Neural progenitor cell (in vitro differentiated cells): ENCODE measurements around the gene PLA2G3.
"Not testable (repeated sequence)": the region's sequence is repeated elsewhere in the genome, so short reads cannot be mapped to it uniquely, and the experiment has no call there.

Experiments
- CTCF ChIP-seq: fragments of 200-600 bp; sonication (generic); IDR thresholded peaks from 2 replicates; pipeline ENCODE4 v1.5.1; 2017; ENCODE audit warnings: antibody characterized with exemption, mild to moderate bottlenecking
- EZH2 ChIP-seq: fragments of 200-600 bp; sonication (generic); IDR thresholded peaks from 2 replicates; pipeline ENCODE4 v1.6.1; 2017; ENCODE audit warnings: antibody characterized with exemption, mild to moderate bottlenecking, moderate library complexity
- EZH2phosphoT487 ChIP-seq: fragments of 200-600 bp; sonication (generic); IDR thresholded peaks from 2 replicates; pipeline ENCODE4 v1.6.1; 2017; ENCODE audit warnings: antibody characterized with exemption

GRCh38 chr22:31112547-31113091, 27.7 kb downstream of the PLA2G3 start:
- not testable (repeated sequence) for TF ChIP-seq CTCF, EZH2, EZH2phosphoT487
